ENCODE measurements around the gene MMP25. TPM values are rescaled to one million over a fixed set of nuclear protein-coding genes. Genes with fewer than 3 reads are reported as not detected.

Gene MMP25
- total and polyA plus RNA-seq, 9 of the 15 experiments (the other 6 are each of a cell fraction or from before 2014, with no cell fraction given), result 0.03 to 0.04 TPM; not detected in 7

DNA sequence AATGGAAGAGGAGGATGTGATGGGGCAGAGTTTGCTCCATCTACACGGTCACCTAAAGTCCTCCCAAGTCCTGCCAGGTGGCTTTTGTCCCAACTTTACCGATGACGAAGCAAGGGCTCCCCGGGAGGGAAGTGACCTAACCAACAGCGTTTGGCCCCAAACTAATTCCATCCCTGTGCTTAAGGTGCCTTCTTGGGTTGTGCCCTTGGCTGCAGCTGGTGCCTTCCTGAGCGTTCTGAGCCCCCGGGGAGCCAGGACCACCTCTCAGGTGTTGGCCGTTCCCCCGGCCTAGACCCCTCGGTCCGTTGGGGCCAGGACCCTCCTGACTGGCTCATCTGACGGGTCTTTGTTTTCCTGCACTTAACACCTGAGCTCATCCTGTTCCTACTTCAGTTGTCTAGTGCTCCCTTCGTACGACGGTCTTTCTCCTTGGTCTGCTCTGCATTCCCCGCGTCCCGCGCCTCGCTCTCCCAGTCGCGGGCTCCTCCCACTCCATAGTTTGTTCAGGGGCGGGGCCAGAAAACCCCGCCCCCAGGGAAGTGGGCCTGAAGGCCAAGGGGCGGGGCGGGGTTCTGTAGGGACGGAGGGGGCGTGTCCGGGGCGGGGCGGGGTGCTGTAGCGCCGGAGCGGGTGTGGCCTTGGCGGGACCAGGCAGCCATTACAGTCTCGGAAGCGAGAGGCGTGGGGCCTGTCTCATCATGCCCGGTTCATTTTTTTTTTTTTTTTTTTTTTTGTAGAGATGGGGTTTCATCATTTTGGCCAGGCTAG is 53.6 kb downstream of the MMP25 start (continued):
- no peak for TF ChIP-seq BRF2 (IDR thresholded peaks at IDR 0.05; ENCODE audit: borderline replicate concordance, insufficient read depth, insufficient read length)
- TF ChIP-seq ASH1L (IDR thresholded peaks at IDR 0.05; ENCODE audit: borderline replicate concordance, low read depth, partially characterized antibody), result no peak
- TF ChIP-seq XRCC5 (IDR thresholded peaks at IDR 0.05; ENCODE audit: low read depth, low read length), result no peak
- TF ChIP-seq, protein P1, sequence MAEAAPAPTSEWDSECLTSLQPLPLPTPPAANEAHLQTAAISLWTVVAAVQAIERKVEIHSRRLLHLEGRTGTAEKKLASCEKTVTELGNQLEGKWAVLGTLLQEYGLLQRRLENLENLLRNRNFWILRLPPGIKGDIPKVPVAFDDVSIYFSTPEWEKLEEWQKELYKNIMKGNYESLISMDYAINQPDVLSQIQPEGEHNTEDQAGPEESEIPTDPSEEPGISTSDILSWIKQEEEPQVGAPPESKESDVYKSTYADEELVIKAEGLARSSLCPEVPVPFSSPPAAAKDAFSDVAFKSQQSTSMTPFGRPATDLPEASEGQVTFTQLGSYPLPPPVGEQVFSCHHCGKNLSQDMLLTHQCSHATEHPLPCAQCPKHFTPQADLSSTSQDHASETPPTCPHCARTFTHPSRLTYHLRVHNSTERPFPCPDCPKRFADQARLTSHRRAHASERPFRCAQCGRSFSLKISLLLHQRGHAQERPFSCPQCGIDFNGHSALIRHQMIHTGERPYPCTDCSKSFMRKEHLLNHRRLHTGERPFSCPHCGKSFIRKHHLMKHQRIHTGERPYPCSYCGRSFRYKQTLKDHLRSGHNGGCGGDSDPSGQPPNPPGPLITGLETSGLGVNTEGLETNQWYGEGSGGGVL (CRISPR knock-in tag; IDR thresholded peaks at IDR 0.05), result no peak
- TF ChIP-seq STAT5B (CRISPR knock-in tag; IDR thresholded peaks at IDR 0.05), result no peak
- TF ChIP-seq RNF2 (IDR thresholded peaks at IDR 0.05), result no peak
- TF ChIP-seq CHCHD3 (CRISPR knock-in tag; IDR thresholded peaks at IDR 0.05), result no peak
- TF ChIP-seq JUND (IDR thresholded peaks at IDR 0.05; ENCODE audit: borderline replicate concordance, low read depth, low read length), result no peak
- no peak for TF ChIP-seq JUND (tag; IDR thresholded peaks at IDR 0.05; ENCODE audit: borderline replicate concordance, low read depth, low read length)
- TF ChIP-seq, protein P2, sequence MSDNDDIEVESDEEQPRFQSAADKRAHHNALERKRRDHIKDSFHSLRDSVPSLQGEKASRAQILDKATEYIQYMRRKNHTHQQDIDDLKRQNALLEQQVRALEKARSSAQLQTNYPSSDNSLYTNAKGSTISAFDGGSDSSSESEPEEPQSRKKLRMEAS (CRISPR knock-in tag; IDR thresholded peaks at IDR 0.05), result peak; percentile 40; the same call in 1 of the 2 replicates
- TF ChIP-seq MTA3 (IDR thresholded peaks at IDR 0.05; ENCODE audit: borderline replicate concordance), result peak; percentile 19; the same call in 1 of the 2 replicates
- TF ChIP-seq TEAD4 (IDR thresholded peaks at IDR 0.05; ENCODE audit: low read length), result no peak
- no peak for TF ChIP-seq TEAD4 (CRISPR knock-in tag; IDR thresholded peaks at IDR 0.05; ENCODE audit: borderline replicate concordance)
- TF ChIP-seq ATF3 (IDR thresholded peaks at IDR 0.05), result no peak
- TF ChIP-seq ATF3 (CRISPR knock-in tag; conservative IDR thresholded peaks at IDR 0.05), result no peak
- TF ChIP-seq NFIX (CRISPR knock-in tag; IDR thresholded peaks at IDR 0.05; ENCODE audit: low read depth), result no peak
- TF ChIP-seq, protein P3, sequence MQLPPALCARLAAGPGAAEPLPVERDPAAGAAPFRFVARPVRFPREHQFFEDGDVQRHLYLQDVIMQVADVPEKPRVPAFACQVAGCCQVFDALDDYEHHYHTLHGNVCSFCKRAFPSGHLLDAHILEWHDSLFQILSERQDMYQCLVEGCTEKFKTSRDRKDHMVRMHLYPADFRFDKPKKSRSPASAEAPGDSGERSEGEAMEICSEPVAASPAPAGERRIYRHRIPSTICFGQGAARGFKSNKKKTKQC (CRISPR knock-in tag; IDR thresholded peaks at IDR 0.05), result no peak
- TF ChIP-seq ZBTB43 (CRISPR knock-in tag; IDR thresholded peaks at IDR 0.05), result no peak
- no peak for TF ChIP-seq ZNF644 (tag; IDR thresholded peaks at IDR 0.05; ENCODE audit: low read depth)
- no peak for TF ChIP-seq KHSRP (IDR thresholded peaks at IDR 0.05)
- no peak for TF ChIP-seq MCM3 (IDR thresholded peaks at IDR 0.05)
- no peak for TF ChIP-seq TAF7 (tag; IDR thresholded peaks at IDR 0.05)
- TF ChIP-seq PHF8 (IDR thresholded peaks at IDR 0.05; ENCODE audit: borderline replicate concordance, low read length), result peak; percentile 47; the same call in 1 of the 2 replicates

Measured in K562 (cell line).